ENCODE results near the gene MROH8. TPM values are rescaled to one million over a fixed set of nuclear protein-coding genes. Genes with fewer than 3 reads are reported as not detected.

The MROH8 gene
- total RNA-seq, 1 experiment from 2014 or later = 0.50 TPM

GRCh38 chr20:37123441-37123840, 55.9 kb downstream of the MROH8 start:
- CTCF ChIA-PET = interaction anchor here (0.5 kb wide), 1 partner anchor 17 kb away, joined by 3 read pairs; no protein-coding TSS in a partner anchor
- Mint-ChIP-seq H3K4me1 (no peaks in the 10 kb centered on the region), H3K27ac (no peak overlapping the region), H3K9me3 (peaks cover 8% of the 10 kb centered on the region), H3K4me3 (no peak overlapping the region), H3K27me3 (ENCODE audit: low read depth) (no peaks in the 10 kb centered on the region), H3K36me3 (peaks cover 6% of the 10 kb centered on the region; the same call in 1 of the 2 replicates)
- no peak for TF ChIP-seq AFF4 (CRISPR knock-in tag; IDR thresholded peaks at IDR 0.05; ENCODE audit: borderline replicate concordance)
- ATAC-seq (no peak), DNase-seq (ENCODE audit: low spot score) (no peak)
- POLR2A ChIA-PET = no interaction called here

- H3K27me3 Mint-ChIP-seq (ENCODE audit: low read depth) = no peaks in the 10 kb centered on the region
- H3K4me3 Mint-ChIP-seq = no peak overlapping the region
- ATAC-seq (no peak), DNase-seq (ENCODE audit: low spot score) (no peak)
- ChIA-PET CTCF (interaction anchor here (1.4 kb wide), 1 partner anchor 75 kb away, joined by 4 read pairs; no protein-coding TSS in a partner anchor), POLR2A (no interaction called here)
- no peaks in the 10 kb centered on the region for H3K4me1 Mint-ChIP-seq
- peaks cover 8% of the 10 kb centered on the region for H3K9me3 Mint-ChIP-seq
- H3K36me3 Mint-ChIP-seq = peaks cover 6% of the 10 kb centered on the region; the same call in 1 of the 2 replicates
- H3K27ac Mint-ChIP-seq = no peak overlapping the region
- no peak for TF ChIP-seq EMX1 (CRISPR knock-in tag; IDR thresholded peaks at IDR 0.05)
- TF ChIP-seq AR (CRISPR knock-in tag; IDR thresholded peaks at IDR 0.05) = no peak
- no peak for TF ChIP-seq PREB (CRISPR knock-in tag; IDR thresholded peaks at IDR 0.05; ENCODE audit: borderline replicate concordance)
- TF ChIP-seq ZNF671 (CRISPR knock-in tag; IDR thresholded peaks at IDR 0.05) = no peak
- no peak for TF ChIP-seq RORB (CRISPR knock-in tag; IDR thresholded peaks at IDR 0.05)
- no peak for TF ChIP-seq ZMAT4 (CRISPR knock-in tag; IDR thresholded peaks at IDR 0.05)
- TF ChIP-seq KAT7 (CRISPR knock-in tag; IDR thresholded peaks at IDR 0.05; ENCODE audit: borderline replicate concordance) = no peak
- no peak for TF ChIP-seq ZNF532 (CRISPR knock-in tag; IDR thresholded peaks at IDR 0.05; ENCODE audit: borderline replicate concordance)
- no peak for TF ChIP-seq ZNF423 (CRISPR knock-in tag; IDR thresholded peaks at IDR 0.05)
- no peak for TF ChIP-seq CREB1 (CRISPR knock-in tag; IDR thresholded peaks at IDR 0.05)
- no peak for TF ChIP-seq E2F1 (CRISPR knock-in tag; IDR thresholded peaks at IDR 0.05)
- no peak for TF ChIP-seq OVOL2 (CRISPR knock-in tag; IDR thresholded peaks at IDR 0.05; ENCODE audit: borderline replicate concordance)
- TF ChIP-seq FOXP4 (CRISPR knock-in tag; IDR thresholded peaks at IDR 0.05) = no peak
- TF ChIP-seq CREM (CRISPR knock-in tag; IDR thresholded peaks at IDR 0.05) = no peak
- no peak for TF ChIP-seq ATF6 (CRISPR knock-in tag; IDR thresholded peaks at IDR 0.05)
- TF ChIP-seq ZNF138 (CRISPR knock-in tag; conservative IDR thresholded peaks at IDR 0.05) = no peak
Observed at GRCh38 chr20:37120497-37120896, 58.9 kb downstream of the MROH8 start.
